OCI-LY3 (cell line): ENCODE results near the gene MIEF1.
A peak's percentile ranks its signal among the peaks of the same experiment; 100 is the strongest.

Source experiments
- H2AFZ ChIP-seq: fragments of 200-600, 300-600 bp; shearing (Covaris generic); 2 replicates; pipeline ENCODE4 v1.6.0; 2014; ENCODE audit warnings: antibody characterized with exemption, low read depth, low read length
- H3K27ac ChIP-seq: fragments of 200-600, 300-600 bp; sonication (generic); 2 replicates; pipeline ENCODE4 v1.5.1; 2014; ENCODE audit warnings: mild to moderate bottlenecking, low read length, moderate library complexity, mixed read lengths
- H3K27me3 ChIP-seq: fragments of 200-600, 300-600 bp; sonication (generic); 2 replicates; pipeline ENCODE4 v1.6.1; 2014; ENCODE audit warnings: low read depth, low read length, mixed read lengths
- H3K36me3 ChIP-seq: fragments of 200-600, 300-600 bp; sonication (generic); replicated peaks from 2 replicates; pipeline ENCODE3; 2014; ENCODE audit warnings: low read depth, low read length, mixed read lengths
- H3K4me1 ChIP-seq: fragments of 300-600, 200-600 bp; sonication (generic); 2 replicates; pipeline ENCODE4 v1.6.1; 2014; ENCODE audit warnings: low read length, mixed read lengths
- H3K4me2 ChIP-seq: fragments of 200-600, 300-600 bp; sonication (generic); 2 replicates; pipeline ENCODE4 v1.6.1; 2014; ENCODE audit warnings: low read length, mixed read lengths
- H3K4me3 ChIP-seq: fragments of 300-600, 200-600 bp; sonication (generic); 2 replicates; pipeline ENCODE4 v1.5.1; 2014; ENCODE audit warnings: antibody characterized with exemption, mild to moderate bottlenecking, low read length, moderate library complexity
- H3K79me2 ChIP-seq: fragments of 300-600, 200-600 bp; shearing (Covaris generic); 2 replicates; pipeline ENCODE4 v1.6.1; 2014; ENCODE audit warnings: mild to moderate bottlenecking, low read length, mixed read lengths
- H3K9ac ChIP-seq: fragments of 300-600, 200-600 bp; shearing (Covaris generic); 2 replicates; pipeline ENCODE4 v1.6.0; 2014; ENCODE audit warnings: mild to moderate bottlenecking, low read length, moderate library complexity
- H3K9me3 ChIP-seq: fragments of 200-600, 300-600 bp; shearing (Covaris generic); 2 replicates; pipeline ENCODE4 v1.6.1; 2014; ENCODE audit warnings: low read length, mixed read lengths; ENCODE audit not compliant: insufficient read depth
- H4K20me1 ChIP-seq: fragments of 200-600, 300-600 bp; sonication (generic); 2 replicates; pipeline ENCODE4 v1.6.1; 2016; ENCODE audit warnings: low read length, mixed read lengths; ENCODE audit not compliant: insufficient read depth
- CTCF ChIP-seq: fragments of 200-600, 300-600 bp; sonication (generic); IDR thresholded peaks from 2 replicates; pipeline ENCODE4 v1.5.1; 2014; ENCODE audit warnings: antibody characterized with exemption, low read length, low read depth
- EZH2phosphoT487 ChIP-seq: fragments of 200-600 bp; shearing (Covaris generic); IDR thresholded peaks from 2 replicates; pipeline ENCODE4 v1.6.1; 2018; ENCODE audit warnings: antibody characterized with exemption, mixed run types, low read depth

MIEF1 gene

GRCh38 chr22:39459681-39460080 lies 42.4 kb upstream of the MIEF1 start:
- Histone ChIP-seq H2AFZ (no peak overlapping the region), H3K9me3 (no peaks in the 10 kb centered on the region), H3K4me2 (peak overlapping the region; percentile 96), H3K9ac (peak overlapping the region; percentile 97), H3K27ac (peak overlapping the region; percentile 95), H3K27me3 (no peaks in the 10 kb centered on the region), H3K79me2 (peaks cover 94% of the 10 kb centered on the region), H4K20me1 (peaks cover 20% of the 10 kb centered on the region; the same call in 1 of the 2 replicates), H3K4me1 (peaks cover 79% of the 10 kb centered on the region), H3K36me3 (peaks cover 38% of the 10 kb centered on the region), H3K4me3 (peak overlapping the region; percentile 86; the same call in 1 of the 2 replicates)
- TF ChIP-seq CTCF = no peak
- no peak for TF ChIP-seq EZH2phosphoT487

- H3K27ac ChIP-seq = peak overlapping the region; percentile 95
- H3K27me3 ChIP-seq = no peaks in the 10 kb centered on the region
- TF ChIP-seq CTCF (peak; percentile 30; the same call in 1 of the 2 replicates), EZH2phosphoT487 (no peak)
These were observed 39.5 kb upstream of the MIEF1 start for GRCh38 chr22:39462443-39463221.

GRCh38 chr22:39463277-39463676 lies 38.8 kb upstream of the MIEF1 start:
- Histone ChIP-seq H2AFZ (no peak overlapping the region), H3K4me3 (peak overlapping the region; percentile 49; the same call in 1 of the 2 replicates), H3K36me3 (peaks cover 28% of the 10 kb centered on the region), H3K4me1 (peaks cover 99% of the 10 kb centered on the region), H3K27ac (peak overlapping the region; percentile 95), H3K79me2 (peaks cover 97% of the 10 kb centered on the region), H3K27me3 (no peaks in the 10 kb centered on the region), H3K9ac (peak overlapping the region; percentile 65), H4K20me1 (peaks cover 22% of the 10 kb centered on the region; the same call in 1 of the 2 replicates), H3K9me3 (no peaks in the 10 kb centered on the region), H3K4me2 (peak overlapping the region; percentile 75)
- TF ChIP-seq EZH2phosphoT487 = no peak
- no peak for TF ChIP-seq CTCF

More at GRCh38 chr22:39462443-39463221, 39.5 kb upstream of the MIEF1 start:
- Histone ChIP-seq H2AFZ (no peak overlapping the region), H3K4me3 (peak overlapping the region; percentile 49), H3K79me2 (peaks cover 97% of the 10 kb centered on the region), H3K9me3 (no peaks in the 10 kb centered on the region), H3K4me1 (peaks cover 92% of the 10 kb centered on the region), H3K36me3 (peaks cover 28% of the 10 kb centered on the region), H4K20me1 (peaks cover 17% of the 10 kb centered on the region; the same call in 1 of the 2 replicates), H3K4me2 (peak overlapping the region; percentile 75), H3K9ac (peak overlapping the region; percentile 65)

GRCh38 chr22:39463931-39464390 lies 38.1 kb upstream of the MIEF1 start:
- Histone ChIP-seq H3K9me3 (no peaks in the 10 kb centered on the region), H2AFZ (no peak overlapping the region), H3K4me2 (peak overlapping the region; percentile 23), H3K27me3 (no peaks in the 10 kb centered on the region), H3K27ac (peak overlapping the region; percentile 95), H3K4me1 (peaks cover 100% of the 10 kb centered on the region), H3K9ac (no peak overlapping the region), H3K36me3 (peaks cover 24% of the 10 kb centered on the region), H4K20me1 (peaks cover 26% of the 10 kb centered on the region; the same call in 1 of the 2 replicates), H3K4me3 (no peak overlapping the region), H3K79me2 (peaks cover 97% of the 10 kb centered on the region)
- TF ChIP-seq CTCF (no peak), EZH2phosphoT487 (no peak)
